HG02642 (cell line): ENCODE data around the gene AGPAT4.
A peak's percentile ranks its signal among the peaks of the same experiment; 100 is the strongest.

Experiments
- ATAC-seq: cut with Tn5 transposase; IDR thresholded peaks from one replicate; pipeline ENCODE4 v1.9.1; 2021; ENCODE audit warnings: mild to moderate bottlenecking; ENCODE audit not compliant: unreplicated experiment, poor library complexity

The AGPAT4 gene

GRCh38 chr6:161257793-161258457 is 15.9 kb downstream of the AGPAT4 start:
- ATAC-seq: no peak

GRCh38 chr6:161256407-161256806 is 17.5 kb downstream of the AGPAT4 start:
- no peak for ATAC-seq

GRCh38 chr6:161255518-161255917 is 18.3 kb downstream of the AGPAT4 start:
- no peak for ATAC-seq

- no peak for ATAC-seq
These were observed 19.2 kb downstream of the AGPAT4 start for GRCh38 chr6:161254464-161255253.

GRCh38 chr6:161254126-161254463 is 19.8 kb downstream of the AGPAT4 start:
- no peak for ATAC-seq

- ATAC-seq: no peak
These were observed 22.5 kb downstream of the AGPAT4 start for GRCh38 chr6:161251345-161251744.

- ATAC-seq: no peak
These were observed 24.5 kb downstream of the AGPAT4 start for GRCh38 chr6:161249327-161249726.

GRCh38 chr6:161246725-161247124 is 27.1 kb downstream of the AGPAT4 start:
- ATAC-seq: no peak

GRCh38 chr6:161245363-161245762 is 28.5 kb downstream of the AGPAT4 start:
- ATAC-seq: no peak

GRCh38 chr6:161244725-161245124 is 29.1 kb downstream of the AGPAT4 start:
- ATAC-seq: no peak

- ATAC-seq: no peak
These were observed 30.8 kb downstream of the AGPAT4 start for GRCh38 chr6:161242779-161243693.

- no peak for ATAC-seq
These were observed 31.7 kb downstream of the AGPAT4 start for GRCh38 chr6:161242113-161242512.

- no peak for ATAC-seq
These were observed 34.9 kb downstream of the AGPAT4 start for GRCh38 chr6:161239001-161239400.

GRCh38 chr6:161238500-161238899 is 35.4 kb downstream of the AGPAT4 start:
- no peak for ATAC-seq

GRCh38 chr6:161238081-161238480 is 35.8 kb downstream of the AGPAT4 start:
- no peak for ATAC-seq

- no peak for ATAC-seq
These were observed 36.7 kb downstream of the AGPAT4 start for GRCh38 chr6:161237176-161237575.

GRCh38 chr6:161235776-161236633 is 37.9 kb downstream of the AGPAT4 start:
- ATAC-seq: peak; percentile 74

GRCh38 chr6:161233986-161234661 is 39.7 kb downstream of the AGPAT4 start:
- no peak for ATAC-seq

- ATAC-seq: no peak
These were observed 41.4 kb downstream of the AGPAT4 start for GRCh38 chr6:161232467-161232866.
